Amniotic epithelial cell (primary cell): ENCODE data around the gene NELL2.

Source experiments
- DNase-seq: peaks from one replicate; pipeline ENCODE4 v3.0.0-alpha.2; 2010; ENCODE audit warnings: low read depth

Gene NELL2

GRCh38 chr12:44462729-44463128, 413.4 kb downstream of the NELL2 start:
- no peak for DNase-seq

- DNase-seq, result no peak
Measured at GRCh38 chr12:44460261-44460660, 415.9 kb downstream of the NELL2 start.

- no peak for DNase-seq
Measured at GRCh38 chr12:44459569-44459968, 416.5 kb downstream of the NELL2 start.
